Measurements from ENCODE around the gene MSH4.
"Not testable (repeated sequence)": the region's sequence is repeated elsewhere in the genome, so short reads cannot be mapped to it uniquely, and the experiment has no call there.

MSH4 gene

GRCh38 chr1:75768016-75768415 is 28.7 kb upstream of the MSH4 start:
- no peaks in the 10 kb centered on the region for H3K36me3 ChIP-seq (ENCODE audit: control insufficient read depth, insufficient read depth, low read length)
- no peaks in the 10 kb centered on the region for H3K27me3 ChIP-seq (ENCODE audit: control insufficient read depth, insufficient read depth, low read length)
- no peak for TF ChIP-seq CTCF (IDR thresholded peaks at IDR 0.05)
- no peaks in the 10 kb centered on the region for H3K79me2 ChIP-seq
- no peak overlapping the region for H3K4me2 ChIP-seq (ENCODE audit: low read length)
- H3K9me3 ChIP-seq (ENCODE audit: control insufficient read depth, low read length), result no peaks in the 10 kb centered on the region
- no peak overlapping the region for H3K9ac ChIP-seq
- H2AFZ ChIP-seq, result no peak overlapping the region
- no peak overlapping the region for H3K4me3 ChIP-seq (ENCODE audit: low read depth, low read length)
- H3K4me1 ChIP-seq, result no peaks in the 10 kb centered on the region
- H3K27ac ChIP-seq, result no peak overlapping the region

DNA sequence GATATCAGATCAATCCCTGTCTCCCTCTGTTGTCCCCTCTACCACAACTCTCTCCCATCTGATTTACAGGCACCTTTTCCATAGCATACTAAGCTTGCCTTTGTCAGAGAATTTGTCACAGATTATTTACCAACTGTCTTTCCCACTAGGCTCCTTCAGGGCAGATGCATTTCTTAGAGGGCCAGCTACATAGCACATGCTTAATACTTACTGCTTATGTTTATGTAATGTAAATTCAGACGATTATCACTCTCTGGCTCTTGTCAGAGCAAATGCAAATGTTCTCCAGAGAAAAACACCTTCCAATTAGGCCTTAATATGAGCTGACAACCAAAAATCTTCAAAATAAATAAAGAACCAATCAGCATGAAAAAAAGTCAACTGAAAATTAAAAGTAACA is 25.9 kb upstream of the MSH4 start:
- no peak overlapping the region for H2AFZ ChIP-seq
- H3K79me2 ChIP-seq, result no peaks in the 10 kb centered on the region
- H3K27ac ChIP-seq, result no peak overlapping the region

DNA sequence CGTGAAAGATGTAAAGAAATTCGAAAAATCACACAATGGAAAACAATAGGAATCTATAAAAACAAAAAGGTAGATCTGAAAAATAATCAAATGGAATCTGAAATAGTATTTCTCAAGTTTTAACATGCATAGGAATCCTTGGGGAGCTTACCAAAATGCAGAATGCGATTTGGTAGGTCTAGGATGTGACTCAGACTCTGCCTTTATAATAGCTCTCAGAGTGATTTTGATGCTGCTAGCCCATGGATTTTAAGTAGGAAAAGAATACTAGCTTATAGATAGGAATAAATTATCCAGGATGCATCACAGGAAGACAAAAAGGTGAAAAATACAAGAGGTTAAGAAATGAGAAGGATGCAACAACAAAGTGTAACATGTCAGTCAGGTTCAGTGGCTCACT is 24.7 kb upstream of the MSH4 start:
- no peak overlapping the region for H3K27ac ChIP-seq

More for the DNA sequence above, 25.9 kb upstream of the MSH4 start:
- Histone ChIP-seq H3K27me3 (ENCODE audit: control insufficient read depth, insufficient read depth, low read length) (no peaks in the 10 kb centered on the region), H3K4me3 (ENCODE audit: low read depth, low read length) (no peak overlapping the region), H3K9ac (no peak overlapping the region), H3K36me3 (ENCODE audit: control insufficient read depth, insufficient read depth, low read length) (no peaks in the 10 kb centered on the region), H3K4me1 (no peaks in the 10 kb centered on the region), H3K9me3 (ENCODE audit: control insufficient read depth, low read length) (no peaks in the 10 kb centered on the region), H3K4me2 (ENCODE audit: low read length) (no peak overlapping the region)
- no peak for TF ChIP-seq CTCF (IDR thresholded peaks at IDR 0.05)

DNA sequence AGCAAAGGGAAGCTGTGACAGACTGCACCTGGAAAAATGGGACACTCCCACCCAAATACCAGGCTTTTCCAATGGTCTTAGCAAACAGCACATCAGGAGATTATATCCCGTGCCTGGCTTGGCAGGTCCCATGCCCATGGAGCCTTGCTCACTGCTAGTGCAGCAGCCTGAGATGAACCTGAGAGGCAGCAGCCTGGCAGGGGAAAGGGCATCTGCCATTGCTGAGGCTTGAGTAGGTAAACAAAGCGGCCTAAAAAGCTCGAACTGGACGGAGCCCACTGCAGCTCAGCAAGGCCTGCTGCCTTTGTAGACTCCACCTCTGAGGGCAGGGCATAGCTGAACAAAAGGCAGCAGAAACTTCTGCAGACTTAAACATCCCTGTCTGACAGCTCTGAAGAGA is 18.9 kb upstream of the MSH4 start:
- H3K4me3 ChIP-seq (ENCODE audit: low read depth, low read length); H3K4me2 ChIP-seq (ENCODE audit: low read length); H3K4me1 ChIP-seq; H3K9me3 ChIP-seq (ENCODE audit: control insufficient read depth, low read length); H3K9ac ChIP-seq; H3K27me3 ChIP-seq (ENCODE audit: control insufficient read depth, insufficient read depth, low read length); H2AFZ ChIP-seq; H3K27ac ChIP-seq; H3K79me2 ChIP-seq; H3K36me3 ChIP-seq (ENCODE audit: control insufficient read depth, insufficient read depth, low read length): not testable (repeated sequence)

More for the DNA sequence above, 24.7 kb upstream of the MSH4 start:
- H3K79me2 ChIP-seq, result no peaks in the 10 kb centered on the region
- H3K4me3 ChIP-seq (ENCODE audit: low read depth, low read length), result no peak overlapping the region
- TF ChIP-seq CTCF (IDR thresholded peaks at IDR 0.05), result no peak
- no peaks in the 10 kb centered on the region for H3K27me3 ChIP-seq (ENCODE audit: control insufficient read depth, insufficient read depth, low read length)
- H3K9me3 ChIP-seq (ENCODE audit: control insufficient read depth, low read length), result no peaks in the 10 kb centered on the region
- no peak overlapping the region for H2AFZ ChIP-seq
- no peaks in the 10 kb centered on the region for H3K4me1 ChIP-seq
- no peaks in the 10 kb centered on the region for H3K36me3 ChIP-seq (ENCODE audit: control insufficient read depth, insufficient read depth, low read length)
- no peak overlapping the region for H3K9ac ChIP-seq
- H3K4me2 ChIP-seq (ENCODE audit: low read length), result no peak overlapping the region

DNA sequence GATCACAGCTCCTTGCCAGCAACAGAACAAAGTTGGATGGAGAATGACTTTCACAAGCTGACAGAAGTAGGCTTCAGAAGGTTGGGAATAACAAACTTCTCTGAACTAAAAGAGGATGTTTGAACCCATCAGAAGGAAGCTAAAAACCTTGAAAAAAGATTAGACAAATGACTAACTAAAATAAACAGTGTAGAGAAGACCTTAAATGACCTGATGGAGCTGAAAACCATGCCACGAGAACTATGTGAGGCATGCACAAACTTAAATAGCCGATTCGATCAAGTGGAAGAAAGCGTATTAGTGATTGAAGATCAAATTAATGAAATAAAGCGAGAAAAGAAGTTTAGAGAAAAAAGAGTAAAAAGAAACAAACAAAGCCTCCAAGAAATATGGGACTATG is 18.0 kb upstream of the MSH4 start:
- H3K36me3 ChIP-seq (ENCODE audit: control insufficient read depth, insufficient read depth, low read length); H2AFZ ChIP-seq; H3K79me2 ChIP-seq; H3K9ac ChIP-seq; H3K27ac ChIP-seq; H3K9me3 ChIP-seq (ENCODE audit: control insufficient read depth, low read length); H3K27me3 ChIP-seq (ENCODE audit: control insufficient read depth, insufficient read depth, low read length); H3K4me3 ChIP-seq (ENCODE audit: low read depth, low read length); H3K4me2 ChIP-seq (ENCODE audit: low read length); H3K4me1 ChIP-seq: not testable (repeated sequence)

GRCh38 chr1:75780183-75780582 is 16.5 kb upstream of the MSH4 start:
- not testable (repeated sequence) for H3K36me3 ChIP-seq (ENCODE audit: control insufficient read depth, insufficient read depth, low read length); H3K27ac ChIP-seq; H2AFZ ChIP-seq; H3K79me2 ChIP-seq; H3K9ac ChIP-seq; H3K4me1 ChIP-seq; H3K9me3 ChIP-seq (ENCODE audit: control insufficient read depth, low read length); H3K27me3 ChIP-seq (ENCODE audit: control insufficient read depth, insufficient read depth, low read length); H3K4me2 ChIP-seq (ENCODE audit: low read length); H3K4me3 ChIP-seq (ENCODE audit: low read depth, low read length)

- H3K27ac ChIP-seq; H3K4me1 ChIP-seq; H2AFZ ChIP-seq; H3K4me2 ChIP-seq (ENCODE audit: low read length); H3K79me2 ChIP-seq; H3K27me3 ChIP-seq (ENCODE audit: control insufficient read depth, insufficient read depth, low read length); H3K9me3 ChIP-seq (ENCODE audit: control insufficient read depth, low read length); H3K36me3 ChIP-seq (ENCODE audit: control insufficient read depth, insufficient read depth, low read length); H3K4me3 ChIP-seq (ENCODE audit: low read depth, low read length); H3K9ac ChIP-seq: not testable (repeated sequence)
Measured at GRCh38 chr1:75783920-75784319, 12.8 kb upstream of the MSH4 start.
